Measurements from ENCODE around the gene RPRML. TPM values are rescaled to one million over a fixed set of nuclear protein-coding genes. Genes with fewer than 3 reads are reported as not detected.
"Not testable (repeated sequence)": the region's sequence is repeated elsewhere in the genome, so short reads cannot be mapped to it uniquely, and the experiment has no call there.

The RPRML gene
- not detected for total RNA-seq (ENCODE audit: insufficient read depth, low replicate concordance)

GRCh38 chr17:46979147-46979863, at the start of gene RPRML:
TSS of gene RPRML (minus strand) at chr17:46979253. CDS start at chr17:46979007, 246 bp downstream.
- DNase-seq (ENCODE audit: low spot score), result peak; percentile 13

- not testable (repeated sequence) for DNase-seq (ENCODE audit: low spot score)
Observed at GRCh38 chr17:47016966-47017365, 37.9 kb upstream of the RPRML start.

- no peak for DNase-seq (ENCODE audit: low spot score)
Observed at GRCh38 chr17:47013341-47013740, 34.3 kb upstream of the RPRML start.

- no peak for DNase-seq (ENCODE audit: low spot score)
Observed at GRCh38 chr17:47012457-47012856, 33.4 kb upstream of the RPRML start.

- DNase-seq (ENCODE audit: low spot score), result no peak
Observed at GRCh38 chr17:47009759-47010594, 30.9 kb upstream of the RPRML start.

- DNase-seq (ENCODE audit: low spot score), result no peak
Observed at GRCh38 chr17:47004906-47005305, 25.9 kb upstream of the RPRML start.

GRCh38 chr17:47003864-47004263, 24.8 kb upstream of the RPRML start:
- not testable (repeated sequence) for DNase-seq (ENCODE audit: low spot score)

- no peak for DNase-seq (ENCODE audit: low spot score)
Observed at GRCh38 chr17:46995841-46996571, 17.0 kb upstream of the RPRML start.

- no peak for DNase-seq (ENCODE audit: low spot score)
Observed at GRCh38 chr17:46994993-46995392, 15.9 kb upstream of the RPRML start.

- no peak for DNase-seq (ENCODE audit: low spot score)
Observed at GRCh38 chr17:46991617-46992016, 12.6 kb upstream of the RPRML start.

- DNase-seq (ENCODE audit: low spot score), result no peak
Observed at GRCh38 chr17:46989637-46990431, 10.8 kb upstream of the RPRML start.

GRCh38 chr17:46987927-46988326, 8.9 kb upstream of the RPRML start:
- not testable (repeated sequence) for DNase-seq (ENCODE audit: low spot score)

- no peak for DNase-seq (ENCODE audit: low spot score)
Observed at GRCh38 chr17:46986366-46986765, 7.3 kb upstream of the RPRML start.

GRCh38 chr17:46984892-46985291, 5.8 kb upstream of the RPRML start:
- DNase-seq (ENCODE audit: low spot score), result no peak

GRCh38 chr17:46984341-46984740, 5.3 kb upstream of the RPRML start:
- DNase-seq (ENCODE audit: low spot score), result no peak

- no peak for DNase-seq (ENCODE audit: low spot score)
Observed at GRCh38 chr17:46983782-46984181, 4.7 kb upstream of the RPRML start.

GRCh38 chr17:46982577-46982976, 3.5 kb upstream of the RPRML start:
- DNase-seq (ENCODE audit: low spot score), result no peak

GRCh38 chr17:46978489-46979146, 435 bp downstream of the RPRML start:
- no peak for DNase-seq (ENCODE audit: low spot score)

GRCh38 chr17:46977750-46978488, 1.1 kb downstream of the RPRML start:
- DNase-seq (ENCODE audit: low spot score), result no peak

GRCh38 chr17:46977348-46977747, 1.7 kb downstream of the RPRML start:
- DNase-seq (ENCODE audit: low spot score), result peak; percentile 14

Measured in umbilical cord (tissue), 2 donors.